ENCODE measurements around the gene BANK1.

Gene BANK1

GRCh38 chr4:101790521-101791181 lies at the start of gene BANK1:
BANK1 (plus strand) TSS chr4:101790730; CDS start chr4:101790881, 151 bp downstream.
- peak; percentile 41 for DNase-seq (ENCODE audit: low spot score)

- no peak for DNase-seq (ENCODE audit: low spot score)
Measured at GRCh38 chr4:101753721-101754120, 36.8 kb upstream of the BANK1 start.

- no peak for DNase-seq (ENCODE audit: low spot score)
Measured at GRCh38 chr4:101756181-101756580, 34.3 kb upstream of the BANK1 start.

- DNase-seq (ENCODE audit: low spot score): no peak
Measured at GRCh38 chr4:101761405-101761804, 29.1 kb upstream of the BANK1 start.

GRCh38 chr4:101762025-101762424 lies 28.5 kb upstream of the BANK1 start:
- no peak for DNase-seq (ENCODE audit: low spot score)

- DNase-seq (ENCODE audit: low spot score): no peak
Measured at GRCh38 chr4:101762534-101762933, 28.0 kb upstream of the BANK1 start.

- DNase-seq (ENCODE audit: low spot score): no peak
Measured at GRCh38 chr4:101763576-101763975, 27.0 kb upstream of the BANK1 start.

- DNase-seq (ENCODE audit: low spot score): no peak
Measured at GRCh38 chr4:101774807-101775206, 15.7 kb upstream of the BANK1 start.

- DNase-seq (ENCODE audit: low spot score): no peak
Measured at GRCh38 chr4:101777431-101777830, 13.1 kb upstream of the BANK1 start.

- DNase-seq (ENCODE audit: low spot score): no peak
Measured at GRCh38 chr4:101780284-101780683, 10.2 kb upstream of the BANK1 start.

GRCh38 chr4:101782546-101782945 lies 8.0 kb upstream of the BANK1 start:
- DNase-seq (ENCODE audit: low spot score): no peak

GRCh38 chr4:101784957-101785356 lies 5.6 kb upstream of the BANK1 start:
- no peak for DNase-seq (ENCODE audit: low spot score)

GRCh38 chr4:101785486-101785885 lies 5.0 kb upstream of the BANK1 start:
- DNase-seq (ENCODE audit: low spot score): no peak

GRCh38 chr4:101787701-101788316 lies 2.7 kb upstream of the BANK1 start:
- no peak for DNase-seq (ENCODE audit: low spot score)

- no peak for DNase-seq (ENCODE audit: low spot score)
Measured at GRCh38 chr4:101791182-101791558, 640 bp downstream of the BANK1 start.

- peak; percentile 54 for DNase-seq (ENCODE audit: low spot score)
Measured at GRCh38 chr4:101792056-101792590, 1.6 kb downstream of the BANK1 start.

GRCh38 chr4:101793397-101793796 lies 2.9 kb downstream of the BANK1 start:
- no peak for DNase-seq (ENCODE audit: low spot score)

GRCh38 chr4:101794806-101795205 lies 4.3 kb downstream of the BANK1 start:
- no peak for DNase-seq (ENCODE audit: low spot score)

GRCh38 chr4:101795704-101796103 lies 5.2 kb downstream of the BANK1 start:
- no peak for DNase-seq (ENCODE audit: low spot score)

GRCh38 chr4:101801958-101802357 lies 11.4 kb downstream of the BANK1 start:
- DNase-seq (ENCODE audit: low spot score): no peak

GRCh38 chr4:101806914-101807313 lies 16.4 kb downstream of the BANK1 start:
- DNase-seq (ENCODE audit: low spot score): no peak

- no peak for DNase-seq (ENCODE audit: low spot score)
Measured at GRCh38 chr4:101807351-101807750, 16.8 kb downstream of the BANK1 start.

- no peak for DNase-seq (ENCODE audit: low spot score)
Measured at GRCh38 chr4:101813604-101814003, 23.1 kb downstream of the BANK1 start.

- DNase-seq (ENCODE audit: low spot score): peak; percentile 23
Measured at GRCh38 chr4:101818362-101818761, 27.8 kb downstream of the BANK1 start.

All from AG08396 (cell line).